GM10266 (cell line): ENCODE results near the gene TOLLIP.

Experiments
- DNase-seq: peaks from one replicate; pipeline ENCODE4 v3.0.0; 2012; ENCODE audit errors: extremely low spot score
- TF ChIP-seq, protein P1 (sequence below): IDR thresholded peaks from 2 replicates; pipeline ENCODE4 v1.5.1; 2012; ENCODE audit warnings: mild to moderate bottlenecking, low read depth; ENCODE audit not compliant: control insufficient read depth, insufficient read depth; ENCODE audit errors: missing control alignments

TOLLIP gene

DNA sequence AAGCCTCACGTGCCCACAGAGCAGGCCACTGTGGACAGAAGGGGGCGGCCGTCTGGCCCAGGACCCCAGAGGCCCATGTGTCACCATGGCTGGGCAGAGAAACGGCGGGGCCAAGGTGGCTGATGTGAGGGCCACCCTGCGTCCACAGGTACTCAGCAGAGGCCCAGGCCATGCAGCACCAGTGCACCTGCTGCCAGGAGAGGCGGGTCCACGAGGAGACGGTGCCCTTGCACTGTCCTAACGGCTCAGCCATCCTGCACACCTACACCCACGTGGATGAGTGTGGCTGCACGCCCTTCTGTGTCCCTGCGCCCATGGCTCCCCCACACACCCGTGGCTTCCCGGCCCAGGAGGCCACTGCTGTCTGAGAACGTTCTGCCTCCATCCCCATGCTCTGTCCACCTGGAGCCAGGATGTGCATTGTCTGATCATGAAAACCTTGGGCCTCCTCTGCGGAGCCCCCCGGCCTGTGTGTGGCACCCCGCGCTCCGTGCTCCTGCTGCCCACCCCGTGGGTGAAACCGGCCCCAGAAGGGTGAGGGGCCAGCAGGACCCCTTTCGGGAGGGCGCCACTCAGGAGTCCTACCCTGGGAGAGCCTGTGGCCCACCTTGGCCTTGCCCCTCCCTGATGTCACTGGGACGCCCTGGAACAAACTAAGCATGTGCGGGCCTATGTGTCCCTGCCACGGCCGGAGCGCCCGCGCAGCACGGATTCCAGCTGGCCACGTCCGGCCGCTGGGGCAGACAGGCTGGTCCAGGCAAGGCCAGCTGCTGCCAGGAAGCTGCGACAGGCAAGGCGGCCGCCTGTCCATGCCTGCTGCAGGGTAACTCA lies 48.0 kb downstream of the TOLLIP start:
- TF ChIP-seq, protein P1, sequence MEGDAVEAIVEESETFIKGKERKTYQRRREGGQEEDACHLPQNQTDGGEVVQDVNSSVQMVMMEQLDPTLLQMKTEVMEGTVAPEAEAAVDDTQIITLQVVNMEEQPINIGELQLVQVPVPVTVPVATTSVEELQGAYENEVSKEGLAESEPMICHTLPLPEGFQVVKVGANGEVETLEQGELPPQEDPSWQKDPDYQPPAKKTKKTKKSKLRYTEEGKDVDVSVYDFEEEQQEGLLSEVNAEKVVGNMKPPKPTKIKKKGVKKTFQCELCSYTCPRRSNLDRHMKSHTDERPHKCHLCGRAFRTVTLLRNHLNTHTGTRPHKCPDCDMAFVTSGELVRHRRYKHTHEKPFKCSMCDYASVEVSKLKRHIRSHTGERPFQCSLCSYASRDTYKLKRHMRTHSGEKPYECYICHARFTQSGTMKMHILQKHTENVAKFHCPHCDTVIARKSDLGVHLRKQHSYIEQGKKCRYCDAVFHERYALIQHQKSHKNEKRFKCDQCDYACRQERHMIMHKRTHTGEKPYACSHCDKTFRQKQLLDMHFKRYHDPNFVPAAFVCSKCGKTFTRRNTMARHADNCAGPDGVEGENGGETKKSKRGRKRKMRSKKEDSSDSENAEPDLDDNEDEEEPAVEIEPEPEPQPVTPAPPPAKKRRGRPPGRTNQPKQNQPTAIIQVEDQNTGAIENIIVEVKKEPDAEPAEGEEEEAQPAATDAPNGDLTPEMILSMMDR: no peak
- no peak for DNase-seq

DNA sequence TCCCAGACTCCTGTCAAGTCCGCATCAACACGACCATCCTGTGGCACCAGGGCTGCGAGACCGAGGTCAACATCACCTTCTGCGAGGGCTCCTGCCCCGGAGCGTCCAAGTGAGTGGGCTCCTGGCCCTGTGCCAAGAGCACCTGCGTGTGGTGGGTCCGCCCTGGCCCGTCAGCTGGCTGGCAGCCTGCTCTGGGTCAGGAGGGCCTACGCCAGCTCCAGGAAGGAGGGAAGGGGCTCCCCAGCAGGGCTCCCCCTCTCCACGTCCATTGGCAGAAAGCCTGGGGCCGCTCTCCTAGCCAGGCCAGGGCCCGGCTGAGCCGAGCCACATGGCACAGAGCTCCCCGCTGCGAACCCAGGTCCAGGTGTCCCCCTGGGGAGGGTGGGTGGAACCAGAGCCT lies 48.8 kb downstream of the TOLLIP start:
- DNase-seq: no peak
- TF ChIP-seq, protein P1: no peak

DNA sequence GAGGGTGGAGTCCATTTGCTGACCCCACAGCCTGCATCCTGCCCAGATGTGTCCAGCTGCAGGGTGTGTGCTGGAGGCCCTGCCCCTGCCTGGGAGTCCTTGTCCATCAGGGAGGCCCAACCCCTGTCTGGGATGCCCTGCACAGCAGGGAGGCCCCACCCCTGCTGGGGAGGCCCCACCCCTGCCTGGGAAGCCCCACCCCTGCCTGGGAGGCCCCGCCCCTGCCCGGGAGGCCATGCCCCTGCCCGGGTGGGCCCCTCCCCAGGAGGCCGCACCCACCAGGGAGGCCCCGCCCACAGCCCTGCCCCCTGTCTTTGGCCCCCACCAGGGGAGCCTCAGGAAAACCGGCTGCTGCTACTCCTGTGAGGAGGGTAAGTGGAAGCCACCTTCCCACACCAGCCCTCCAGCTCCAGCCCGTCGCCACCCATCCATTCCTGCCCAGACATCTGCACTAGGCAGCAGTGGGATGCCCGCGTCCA lies 49.4 kb downstream of the TOLLIP start:
- TF ChIP-seq, protein P1: no peak
- peak; percentile 71 for DNase-seq

DNA sequence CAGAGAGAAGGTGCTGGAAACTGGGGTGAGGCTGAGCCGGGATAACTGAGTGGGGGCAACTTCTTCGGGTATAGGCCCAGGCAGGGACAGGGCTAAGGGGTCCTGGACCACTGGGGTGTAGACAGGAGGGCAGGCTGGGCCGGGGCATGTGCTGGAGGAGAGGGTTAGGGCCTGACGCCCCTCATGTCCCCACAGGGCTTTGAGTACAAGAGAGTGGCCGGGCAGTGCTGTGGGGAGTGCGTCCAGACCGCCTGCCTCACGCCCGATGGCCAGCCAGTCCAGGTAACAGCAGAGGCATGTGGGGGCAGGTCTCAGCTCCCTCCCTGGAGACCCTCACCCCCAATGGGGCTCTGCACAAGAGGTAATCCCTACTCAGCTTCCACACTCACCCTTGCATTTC lies 49.9 kb downstream of the TOLLIP start:
- TF ChIP-seq, protein P1: no peak
- DNase-seq: no peak

DNA sequence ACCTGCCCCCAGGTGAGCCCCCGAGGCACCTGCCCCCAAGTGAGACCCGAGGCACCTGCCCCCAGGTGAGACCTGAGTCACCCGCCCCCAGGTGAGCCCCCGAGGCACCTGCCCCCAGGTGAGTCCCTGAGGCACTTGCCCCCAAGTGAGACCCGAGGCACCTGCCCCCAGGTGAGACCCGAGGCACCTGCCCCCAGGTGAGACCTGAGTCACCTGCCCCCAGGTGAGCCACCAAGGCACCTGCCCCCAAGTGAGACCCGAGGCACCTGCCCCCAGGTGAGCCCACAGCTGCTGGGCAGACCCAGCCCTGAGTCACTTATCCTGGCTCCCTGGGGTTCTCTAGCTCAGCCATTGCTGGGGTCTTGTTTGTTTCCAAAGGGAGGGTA lies 50.4 kb downstream of the TOLLIP start:
- DNase-seq: no peak
- TF ChIP-seq, protein P1: no peak

DNA sequence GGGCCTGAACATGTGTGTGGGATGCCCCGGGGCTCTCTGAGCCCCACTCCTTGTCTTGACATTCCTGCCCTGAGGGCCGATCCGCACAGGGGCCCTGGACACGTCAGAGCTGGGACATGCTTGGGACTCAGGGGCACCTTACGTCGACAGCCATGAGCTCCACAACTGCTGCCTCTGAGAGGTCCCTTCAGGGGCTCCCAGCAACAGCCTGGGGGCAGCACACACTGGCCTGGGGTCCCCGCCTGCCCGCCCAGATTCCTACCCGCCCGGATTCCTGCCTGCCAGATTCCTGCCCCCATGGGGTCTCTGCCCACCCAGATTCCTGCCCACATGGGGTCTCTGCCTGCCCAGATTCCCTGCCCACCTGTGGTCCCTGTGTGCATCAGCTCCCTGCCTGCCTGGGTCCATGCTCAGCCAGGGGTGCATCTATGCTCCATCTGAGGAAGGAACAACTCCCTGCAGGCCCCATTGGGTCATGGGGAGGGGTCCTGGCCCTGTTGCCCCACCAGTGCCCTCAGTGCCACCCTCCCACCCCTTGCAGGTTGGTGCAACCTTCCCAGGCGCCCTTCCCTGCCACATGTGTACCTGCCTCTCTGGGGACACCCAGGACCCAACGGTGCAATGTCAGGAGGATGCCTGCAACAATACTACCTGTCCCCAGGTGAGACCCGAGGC lies 50.9 kb downstream of the TOLLIP start:
- DNase-seq: no peak
- TF ChIP-seq, protein P1: no peak

DNA sequence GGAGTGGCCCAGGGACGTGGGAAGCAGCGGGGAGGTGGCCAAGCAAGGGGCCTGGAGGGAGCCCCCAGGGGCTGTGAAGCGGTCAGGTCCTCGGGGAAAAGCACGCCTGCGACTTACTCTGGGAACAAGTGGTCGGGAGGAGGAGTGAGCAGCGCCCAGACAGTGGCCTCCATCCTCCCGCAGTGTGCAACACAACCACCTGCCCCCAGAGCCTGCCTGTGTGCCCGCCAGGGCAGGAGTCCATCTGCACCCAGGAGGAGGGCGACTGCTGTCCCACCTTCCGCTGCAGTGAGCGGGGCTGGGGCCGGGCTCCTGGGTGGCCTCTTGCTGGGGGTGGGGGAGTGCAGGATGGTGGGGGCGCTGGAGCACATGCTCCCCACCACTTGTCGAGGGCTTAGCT lies 51.5 kb downstream of the TOLLIP start:
- TF ChIP-seq, protein P1: no peak

More for the DNA sequence above, 51.5 kb downstream of the TOLLIP start:
- DNase-seq: no peak
